ENCODE results near the gene ZNF486. TPM values are rescaled to one million over a fixed set of nuclear protein-coding genes. Genes with fewer than 3 reads are reported as not detected.

ZNF486 gene
- total and polyA plus RNA-seq, 2 donors (not counting 3 experiments of a cell fraction or from before 2014, with no cell fraction given): 3.3 to 8.4 TPM

DNA sequence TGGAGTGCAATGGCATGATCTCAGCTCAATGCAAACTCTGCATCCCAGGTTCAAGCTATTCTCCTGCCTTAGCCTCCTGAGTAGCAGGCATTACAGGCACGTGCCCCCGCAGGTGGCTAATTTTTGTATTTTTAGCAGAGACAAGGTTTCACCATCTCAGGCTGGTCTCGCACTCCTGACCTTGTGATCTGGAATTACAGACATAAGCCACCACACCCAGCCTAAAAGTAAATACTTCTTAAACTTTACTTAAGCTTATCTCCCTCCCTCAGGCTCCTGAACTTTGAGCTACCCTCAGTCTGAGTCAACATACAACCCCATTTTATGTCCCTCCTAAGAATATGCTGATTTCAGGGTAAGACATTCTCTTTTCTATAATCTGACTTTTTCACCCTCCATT, 66.1 kb downstream of the ZNF486 start:
- FAIRE-seq (no peak), DNase-seq (ENCODE audit: low read depth, low spot score) (no peak)
- no TSS peak for BruUV-seq (replicated peaks)
- Histone ChIP-seq H2AFZ (ENCODE audit: low read depth, low read length) (no peak overlapping the region), H3K9me1 (replicated peaks; ENCODE audit: control insufficient read depth, extremely low read depth, insufficient read depth, low read length) (no peaks in the 10 kb centered on the region), H3K27me3 (ENCODE audit: control insufficient read depth in 2 of 2, insufficient read depth in 2 of 2, low read length in 2 of 2) (no peaks in the 10 kb centered on the region), H3K4me1 (ENCODE audit: control insufficient read depth, extremely low read depth, insufficient read depth, low read length) (no peaks in the 10 kb centered on the region), H3K36me3 (ENCODE audit: control insufficient read depth in 2 of 2, extremely low read depth in 1 of 2, insufficient read depth in 2 of 2, low read length in 2 of 2) (no peaks in the 10 kb centered on the region), H3K4me3 (replicated peaks in 1 of 3; ENCODE audit: insufficient read depth in 1 of 3, low read depth in 1 of 3, low read length in 3 of 3) (no peak overlapping the region), H3K9me3 (replicated peaks; ENCODE audit: control insufficient read depth, insufficient read depth, low read length) (no peaks in the 10 kb centered on the region), H3K27ac (ENCODE audit: insufficient read depth, low read depth, low read length) (no peak overlapping the region), H3K9ac (replicated peaks; ENCODE audit: extremely low read depth, insufficient read depth, low read length) (no peak overlapping the region), H4K20me1 (replicated peaks; ENCODE audit: control insufficient read depth, extremely low read depth, insufficient read depth, low read length) (no peaks in the 10 kb centered on the region), H3K4me2 (ENCODE audit: insufficient read depth, low read length) (no peak overlapping the region), H3K79me2 (ENCODE audit: control insufficient read depth, insufficient read depth, low read length) (no peaks in the 10 kb centered on the region)
- intact Hi-C loops (cut with micrococcal nuclease): no loop called here
- dilution Hi-C loops (cut with MboI; ENCODE audit: extremely low pct_ligation_motif_present, low sequenced_read_pairs): no loop called here
- POLR2A ChIA-PET: no interaction called here
- CTCF ChIA-PET: no interaction called here
- TF ChIP-seq POLR2A (IDR thresholded peaks at IDR 0.05; ENCODE audit: low read depth, low read length): no peak
- no peak for TF ChIP-seq JUN (IDR thresholded peaks at IDR 0.05; ENCODE audit: borderline replicate concordance, insufficient read depth, insufficient read length, low read depth)
- TF ChIP-seq GATA2 (IDR thresholded peaks at IDR 0.05; ENCODE audit: insufficient read depth, insufficient read length, low read depth, low read length): no peak
- no peak for TF ChIP-seq MYC (IDR thresholded peaks at IDR 0.05; ENCODE audit: low read depth, low read length)
- TF ChIP-seq FOS (IDR thresholded peaks at IDR 0.05; ENCODE audit: borderline replicate concordance, insufficient read depth, low read length): no peak
- no peak for TF ChIP-seq POLR2AphosphoS5 (IDR thresholded peaks at IDR 0.05; ENCODE audit: insufficient read depth, low read depth, low read length)
- TF ChIP-seq CTCF (IDR thresholded peaks at IDR 0.05; ENCODE audit: extremely low read depth in 1 of 2, insufficient read depth in 1 of 2, low read depth in 1 of 2, low read length in 2 of 2): no peak
- no peak for TF ChIP-seq EZH2 (IDR thresholded peaks at IDR 0.05; ENCODE audit: borderline replicate concordance, low read depth, low read length, severe bottlenecking)
